Kidney epithelial cell (primary cell): ENCODE data around the gene FALEC. TPM values are rescaled to one million over a fixed set of nuclear protein-coding genes. Genes with fewer than 3 reads are reported as not detected.

ENCODE experiments used
- DNase-seq: peaks from one replicate; pipeline ENCODE4 v3.0.0-alpha.2; 2010; ENCODE audit warnings: low read depth
- H3K27me3 ChIP-seq: 2 replicates; pipeline ENCODE4 v1.6.0; 2011; ENCODE audit warnings: low read length; ENCODE audit not compliant: control insufficient read depth, insufficient read depth
- H3K36me3 ChIP-seq: 2 replicates; pipeline ENCODE4 v1.5.1; 2011; ENCODE audit warnings: low read length; ENCODE audit not compliant: control insufficient read depth, insufficient read depth
- H3K4me3 ChIP-seq: 2 replicates; pipeline ENCODE4 v1.5.1; 2011; ENCODE audit warnings: low read depth, mild to moderate bottlenecking, control low read depth, low read length
- total RNA-seq: library from RNA; depleted of rRNA; stranded (reverse); fragments of >200 nt; gene quantifications from 2 replicates; pipeline ENCODE4 v1.2.3, GENCODE V29; 2015
- TF ChIP-seq, protein P1 (sequence below): IDR thresholded peaks from 2 replicates; pipeline ENCODE4 v1.5.1; 2011; ENCODE audit warnings: mild to moderate bottlenecking, moderate library complexity, low read length, control low read depth, inconsistent platforms; ENCODE audit not compliant: insufficient read depth, poor library complexity, severe bottlenecking

The FALEC gene
- total RNA-seq, 1 donor from 2014 or later: not detected

DNA sequence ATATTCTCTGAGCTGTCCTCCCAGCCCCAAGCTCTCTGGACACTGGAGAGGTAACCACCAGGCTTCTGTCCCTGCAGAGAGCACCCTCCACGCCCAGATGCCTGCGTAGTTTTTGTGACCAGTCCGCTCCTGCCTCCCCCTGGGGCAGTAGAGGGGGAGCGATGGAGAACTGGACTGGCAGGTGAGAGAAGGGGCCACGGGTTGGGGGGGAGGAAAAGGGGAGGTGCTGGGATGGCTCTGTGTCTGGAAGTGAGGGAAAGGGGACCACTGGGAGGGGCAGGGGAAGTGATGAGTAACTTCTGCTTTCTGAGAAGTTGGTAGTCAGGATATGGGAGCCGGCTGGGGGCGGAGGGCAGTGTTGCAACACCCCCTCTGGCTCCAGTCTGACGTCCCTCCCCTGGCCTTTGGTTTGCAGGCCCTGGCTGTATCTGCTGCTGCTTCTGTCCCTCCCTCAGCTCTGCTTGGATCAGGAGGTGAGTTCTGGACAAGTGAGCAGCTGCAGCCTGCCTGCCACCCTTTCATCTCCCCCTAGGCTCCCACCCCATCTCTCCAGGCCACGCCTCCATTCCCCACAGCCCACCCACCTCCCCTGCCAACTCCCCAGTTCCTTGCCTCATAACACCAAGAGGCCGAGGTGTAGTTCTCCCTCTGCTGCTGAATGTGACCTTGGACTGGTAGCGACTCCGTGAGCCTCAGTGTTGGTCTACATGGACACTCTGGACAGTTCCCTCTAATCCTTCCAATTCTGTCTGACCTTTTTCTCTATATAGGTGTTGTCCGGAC is 36.8 kb downstream of the FALEC start:
- H3K27me3 ChIP-seq: peaks cover 3% of the 10 kb centered on the region
- no peak overlapping the region for H3K4me3 ChIP-seq
- no peaks in the 10 kb centered on the region for H3K36me3 ChIP-seq
- TF ChIP-seq, protein P1, sequence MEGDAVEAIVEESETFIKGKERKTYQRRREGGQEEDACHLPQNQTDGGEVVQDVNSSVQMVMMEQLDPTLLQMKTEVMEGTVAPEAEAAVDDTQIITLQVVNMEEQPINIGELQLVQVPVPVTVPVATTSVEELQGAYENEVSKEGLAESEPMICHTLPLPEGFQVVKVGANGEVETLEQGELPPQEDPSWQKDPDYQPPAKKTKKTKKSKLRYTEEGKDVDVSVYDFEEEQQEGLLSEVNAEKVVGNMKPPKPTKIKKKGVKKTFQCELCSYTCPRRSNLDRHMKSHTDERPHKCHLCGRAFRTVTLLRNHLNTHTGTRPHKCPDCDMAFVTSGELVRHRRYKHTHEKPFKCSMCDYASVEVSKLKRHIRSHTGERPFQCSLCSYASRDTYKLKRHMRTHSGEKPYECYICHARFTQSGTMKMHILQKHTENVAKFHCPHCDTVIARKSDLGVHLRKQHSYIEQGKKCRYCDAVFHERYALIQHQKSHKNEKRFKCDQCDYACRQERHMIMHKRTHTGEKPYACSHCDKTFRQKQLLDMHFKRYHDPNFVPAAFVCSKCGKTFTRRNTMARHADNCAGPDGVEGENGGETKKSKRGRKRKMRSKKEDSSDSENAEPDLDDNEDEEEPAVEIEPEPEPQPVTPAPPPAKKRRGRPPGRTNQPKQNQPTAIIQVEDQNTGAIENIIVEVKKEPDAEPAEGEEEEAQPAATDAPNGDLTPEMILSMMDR: no peak
- DNase-seq: no peak

GRCh38 chr1:150552911-150553289 is 37.3 kb downstream of the FALEC start:
- H3K36me3 ChIP-seq: no peaks in the 10 kb centered on the region
- no peak for DNase-seq
- TF ChIP-seq, protein P1: no peak

GRCh38 chr1:150553392-150554085 is 38.0 kb downstream of the FALEC start:
- DNase-seq: no peak
- TF ChIP-seq, protein P1: no peak
- H3K27me3 ChIP-seq: peaks cover 3% of the 10 kb centered on the region
- H3K36me3 ChIP-seq: no peaks in the 10 kb centered on the region
- no peak overlapping the region for H3K4me3 ChIP-seq

More at GRCh38 chr1:150552911-150553289, 37.3 kb downstream of the FALEC start:
- H3K27me3 ChIP-seq: peaks cover 3% of the 10 kb centered on the region
- no peak overlapping the region for H3K4me3 ChIP-seq

- TF ChIP-seq, protein P1: no peak
- Histone ChIP-seq H3K27me3 (peaks cover 3% of the 10 kb centered on the region), H3K36me3 (no peaks in the 10 kb centered on the region)
Observed at GRCh38 chr1:150554086-150554452, 38.5 kb downstream of the FALEC start.

GRCh38 chr1:150555198-150555970 is 39.8 kb downstream of the FALEC start:
- no peak for DNase-seq
- Histone ChIP-seq H3K4me3 (no peak overlapping the region), H3K36me3 (no peaks in the 10 kb centered on the region), H3K27me3 (no peaks in the 10 kb centered on the region)
- TF ChIP-seq, protein P1: no peak

More at GRCh38 chr1:150554086-150554452, 38.5 kb downstream of the FALEC start:
- no peak overlapping the region for H3K4me3 ChIP-seq
- no peak for DNase-seq
